A549 (cell line): ENCODE data around the gene PRICKLE4. TPM values are rescaled to one million over a fixed set of nuclear protein-coding genes. Genes with fewer than 3 reads are reported as not detected.

Experiments
- ATAC-seq, 2 experiments: fragments of 200-7000 bp in 1 of 2; fragments of >200 bp in 1 of 2; cut with Nextera tagmentation in 1 of 2; cut with Tn5 transposase in 1 of 2; 3 replicates each; pipeline versions ENCODE4 v1.8.0 to v1.9.1; 2018 to 2020; ENCODE audit warnings: mild to moderate bottlenecking in 1 of 2, moderate library complexity in 1 of 2
- CTCF ChIA-PET: fragments of 300-600 bp; sonication (Branson Sonifier 250); formaldehyde crosslinking; extraction: SDS; loops from one replicate; lab custom pipeline; 2021; ENCODE audit warnings: antibody characterized with exemption, inconsistent platforms; lab: Yijun Ruan, JAX
- POLR2A ChIA-PET: fragments of 350-600 bp; formaldehyde crosslinking; extraction: SDS; loops from one replicate; lab custom pipeline; 2021; ENCODE audit warnings: antibody characterized with exemption, inconsistent platforms; lab: Yijun Ruan, JAX
- DNase-seq, 2 experiments: peaks; one replicate each; pipeline versions ENCODE4 v3.0.0 to v3.0.0-alpha.2; 2011 to 2016; ENCODE audit warnings: low read depth in 1 of 2, low spot score in 1 of 2
- FAIRE-seq: peaks from 2 replicates; lab custom pipeline; 2011; peaks lifted over from hg19 to GRCh38; lab: Jason Lieb, UNC
- H3K27ac ChIP-seq, 2 experiments: fragments of >200 bp; sonication (Bioruptor Twin); formaldehyde crosslinking; 3 replicates each; pipeline ENCODE4 v1.5.1; 2016 to 2017
- H3K4me1 ChIP-seq: fragments of >200 bp; sonication (Bioruptor Twin); formaldehyde crosslinking; 3 replicates; pipeline ENCODE4 v1.6.1; 2016
- H3K4me2 ChIP-seq: fragments of >200 bp; sonication (Bioruptor Twin); formaldehyde crosslinking; 3 replicates; pipeline ENCODE4 v1.6.1; 2016
- H3K4me3 ChIP-seq: fragments of >200 bp; sonication (Bioruptor Twin); formaldehyde crosslinking; 3 replicates; pipeline ENCODE4 v1.5.1; 2016
- H3K9me3 ChIP-seq: fragments of >200 bp; sonication (Bioruptor Twin); formaldehyde crosslinking; 3 replicates; pipeline ENCODE4 v1.6.1; 2016
- BCL3 ChIP-seq: fragments of >200 bp; sonication (Bioruptor Twin); formaldehyde crosslinking; IDR thresholded peaks from 3 replicates; pipeline ENCODE4 v1.6.1; 2016
- BHLHE40 ChIP-seq: IDR thresholded peaks from 2 replicates; pipeline ENCODE4 v1.6.1; 2012; ENCODE audit warnings: low read depth, low read length, inconsistent platforms
- CBX2 ChIP-seq: fragments of 200-600 bp; sonication (generic); IDR thresholded peaks from 2 replicates; pipeline ENCODE4 v1.6.1; 2016; ENCODE audit warnings: low read depth, mild to moderate bottlenecking, borderline replicate concordance
- CHD2 ChIP-seq: fragments of 150-350 bp; IDR thresholded peaks from 2 replicates; pipeline ENCODE4 v1.6.1; 2014; ENCODE audit warnings: low read length; ENCODE audit not compliant: partially characterized antibody
- CTCF ChIP-seq: fragments of >200 bp; sonication (Bioruptor Twin); formaldehyde crosslinking; IDR thresholded peaks from 3 replicates; pipeline ENCODE4 v1.5.1; 2016
- EHF ChIP-seq: fragments of 250-450 bp; sonication (Bioruptor Pico); IDR thresholded peaks from 2 replicates; pipeline ENCODE4 v1.5.0; 2020; ENCODE audit warnings: mild to moderate bottlenecking
- EP300 ChIP-seq, 2 experiments: fragments of >200 bp; sonication (Bioruptor Twin); formaldehyde crosslinking; IDR thresholded peaks; 2 replicates in 1 of 2; 3 replicates in 1 of 2; pipeline ENCODE4 v1.6.1; 2016 to 2017
- ESRRA ChIP-seq: fragments of 150-350 bp; IDR thresholded peaks from 2 replicates; pipeline ENCODE4 v1.6.1; 2014; ENCODE audit warnings: mild to moderate bottlenecking, low read length, borderline replicate concordance
- HDAC2 ChIP-seq: fragments of 200-600 bp; sonication (generic); IDR thresholded peaks from 2 replicates; pipeline ENCODE4 v1.6.1; 2016
- HEYL ChIP-seq: fragments of 250-450 bp; sonication (Bioruptor Pico); IDR thresholded peaks from 2 replicates; pipeline ENCODE4 v1.8.0; 2021; ENCODE audit warnings: mild to moderate bottlenecking, moderate library complexity
- HMGXB4 ChIP-seq: fragments of 250-450 bp; sonication (Bioruptor Pico); IDR thresholded peaks from 2 replicates; pipeline ENCODE4 v1.5.0; 2021; ENCODE audit warnings: mild to moderate bottlenecking, moderate library complexity, borderline replicate concordance
- JUN ChIP-seq, 2 experiments: fragments of >200 bp; sonication (Bioruptor Twin); formaldehyde crosslinking; IDR thresholded peaks; 2 replicates in 1 of 2; 3 replicates in 1 of 2; pipeline ENCODE4 v1.6.1; 2016 to 2017
- KDM1A ChIP-seq: fragments of 200-600 bp; sonication (generic); IDR thresholded peaks from 2 replicates; pipeline ENCODE4 v1.6.1; 2016; ENCODE audit warnings: low read depth, mild to moderate bottlenecking
- KDM5A ChIP-seq: fragments of 200-600 bp; sonication (generic); IDR thresholded peaks from 2 replicates; pipeline ENCODE4 v1.6.1; 2016; ENCODE audit warnings: antibody characterized with exemption, mild to moderate bottlenecking
- MAX ChIP-seq: IDR thresholded peaks from 2 replicates; pipeline ENCODE4 v1.6.1; 2012
- MYC ChIP-seq: IDR thresholded peaks from 2 replicates; pipeline ENCODE4 v1.6.1; 2012; ENCODE audit warnings: mild to moderate bottlenecking, inconsistent platforms, low read length, improper control_type of control experiment, borderline replicate concordance
- POLR2A ChIP-seq: IDR thresholded peaks from 2 replicates; pipeline ENCODE4 v1.6.1; 2012; ENCODE audit warnings: mild to moderate bottlenecking, low read length
- RAD21 ChIP-seq, 2 experiments: fragments of >200 bp in 1 of 2; sonication (Bioruptor Twin) in 1 of 2; formaldehyde crosslinking in 1 of 2; IDR thresholded peaks in 1 of 2; conservative IDR thresholded peaks in 1 of 2; 2 replicates in 1 of 2; 3 replicates in 1 of 2; pipeline ENCODE4 v1.6.1; 2012 to 2018; ENCODE audit warnings: inconsistent platforms in 1 of 2
- RCOR1 ChIP-seq: fragments of 150-350 bp; IDR thresholded peaks from 2 replicates; pipeline ENCODE4 v1.6.1; 2014; ENCODE audit warnings: antibody characterized with exemption, low read length, low read depth
- RNF2 ChIP-seq: fragments of 200-600 bp; sonication (generic); IDR thresholded peaks from 2 replicates; pipeline ENCODE4 v1.6.1; 2016; ENCODE audit warnings: low read depth, mild to moderate bottlenecking, antibody characterized with exemption, moderate library complexity, borderline replicate concordance
- SMC3 ChIP-seq: fragments of >200 bp; sonication (Bioruptor Twin); formaldehyde crosslinking; IDR thresholded peaks from 3 replicates; pipeline ENCODE4 v1.6.1; 2018; ENCODE audit warnings: inconsistent platforms
- SREBF2 ChIP-seq: fragments of 450-650 bp; IDR thresholded peaks from 2 replicates; pipeline ENCODE4 v1.6.1; 2014; ENCODE audit warnings: mild to moderate bottlenecking, moderate library complexity
- TFCP2L1 ChIP-seq: fragments of 250-450 bp; sonication (Bioruptor Pico); IDR thresholded peaks from 2 replicates; pipeline ENCODE4 v1.5.0; 2021; ENCODE audit warnings: mild to moderate bottlenecking
- ZNF302 ChIP-seq: fragments of 250-450 bp; sonication (Bioruptor Pico); IDR thresholded peaks from 2 replicates; pipeline ENCODE4 v1.9.0; 2021; ENCODE audit warnings: inconsistent platforms, mild to moderate bottlenecking, moderate library complexity
- WGBS: methylation state at CpG from one replicate; pipeline ENCODE4 v1.1.6; 2017; ENCODE audit errors: missing lambda C conversion rate; 5-methylcytosine and 5-hydroxymethylcytosine counted together
- polyA plus RNA-seq, 4 experiments: library from polyadenylated mRNA; depleted of rRNA in 3 of 4; stranded (reverse); fragments of >200 nt; fragmentation: RNase III in 1 of 4; extraction: RNeasy Plus Mini Kit Qiagen cat#74134 plus additional on column Dnase treatment in 1 of 4; gene quantifications; 2 replicates in 3 of 4; 3 replicates in 1 of 4; pipeline ENCODE4 v1.2.3, GENCODE V29; 2011 to 2017

Gene PRICKLE4
- polyA plus RNA-seq, 2 of the 4 experiments (the other 2 are of a cell fraction) = 0.34 to 1.5 TPM

- ChIA-PET POLR2A (no interaction called here), CTCF (interaction anchor here (0.7 to 2.6 kb wide), 5 partner anchors 9 to 43 kb away, joined by 3 to 9 read pairs (median 4); partner anchors contain the start of gene TFEB)
- no peak for ATAC-seq
- no peak for FAIRE-seq
- Histone ChIP-seq H3K27ac (peak overlapping the region in 1 of 2 experiments; percentile 17; a peak in 1 of 6 replicates), H3K4me1 (no peaks in the 10 kb centered on the region), H3K4me2 (no peak overlapping the region), H3K9me3 (no peaks in the 10 kb centered on the region), H3K4me3 (no peak overlapping the region)
- WGBS = 74% methylated on average over 6 of the region's 6 CpGs
- DNase-seq = no peak
- TF ChIP-seq TFCP2L1 (CRISPR knock-in tag) = no peak
- TF ChIP-seq EHF (CRISPR knock-in tag) = no peak
- TF ChIP-seq RAD21 (conservative IDR thresholded peaks at IDR 0.05 in 1 of 2, IDR thresholded peaks at IDR 0.05 in 1 of 2) = no peak
- no peak for TF ChIP-seq MAX
- no peak for TF ChIP-seq CBX2
- no peak for TF ChIP-seq EP300 (IDR thresholded peaks at IDR 0.05)
- TF ChIP-seq CHD2 = no peak
- TF ChIP-seq HMGXB4 (CRISPR knock-in tag) = no peak
- TF ChIP-seq HDAC2 = no peak
- TF ChIP-seq BHLHE40 = no peak
- no peak for TF ChIP-seq SREBF2
- TF ChIP-seq SMC3 = no peak
- TF ChIP-seq HEYL (CRISPR knock-in tag) = no peak
- TF ChIP-seq POLR2A = no peak
- TF ChIP-seq KDM5A = no peak
- no peak for TF ChIP-seq JUN (IDR thresholded peaks at IDR 0.05)
- no peak for TF ChIP-seq KDM1A
- no peak for TF ChIP-seq MYC
- TF ChIP-seq ZNF302 (CRISPR knock-in tag) = no peak
Measured at GRCh38 chr6:41748102-41748477, 32.5 kb upstream of the PRICKLE4 start.

- no peak for ATAC-seq
- FAIRE-seq = no peak
- no peak for DNase-seq
- TF ChIP-seq RNF2 (no peak), SMC3 (no peak), CHD2 (no peak), CTCF (no peak), POLR2A (no peak), RCOR1 (no peak), EP300 (IDR thresholded peaks at IDR 0.05) (no peak), BCL3 (no peak), ESRRA (no peak)
- TF ChIP-seq, all 56 proteins: peak for 0
- Histone ChIP-seq H3K4me1 (no peaks in the 10 kb centered on the region), H3K4me2 (no peak overlapping the region), H3K4me3 (no peak overlapping the region), H3K27ac (no peak overlapping the region; a peak in 1 of 6 replicates), H3K9me3 (no peaks in the 10 kb centered on the region)
- POLR2A ChIA-PET = no interaction called here
- CTCF ChIA-PET = interaction anchor here (0.7 to 2.6 kb wide), 4 partner anchors 9 to 27 kb away, joined by 3 to 9 read pairs (median 6); partner anchors contain the start of gene TFEB
- 82% methylated on average over 3 of the region's 3 CpGs for WGBS
Measured at GRCh38 chr6:41748542-41748941, 32.0 kb upstream of the PRICKLE4 start.
